DND-41 (cell line): ENCODE measurements around the gene TSSC4.

Source experiments
- CTCF ChIP-seq: IDR thresholded peaks from 2 replicates; pipeline ENCODE4 v1.5.1; 2012; ENCODE audit warnings: borderline replicate concordance, low read length, moderate library complexity, mild to moderate bottlenecking; ENCODE audit not compliant: poor library complexity, severe bottlenecking; ENCODE audit errors: extremely low read depth
- EZH2 ChIP-seq: IDR thresholded peaks from 3 replicates; pipeline ENCODE4 v1.6.1; 2012; ENCODE audit warnings: borderline replicate concordance, low read depth, mild to moderate bottlenecking, moderate library complexity, low read length, inconsistent platforms; ENCODE audit not compliant: severe bottlenecking

- TF ChIP-seq CTCF, result no peak
- no peak for TF ChIP-seq EZH2
Observed at GRCh38 chr11:2408671-2409070, 8.1 kb downstream of the TSSC4 start.
